Measurements from ENCODE around the gene MYO15B.

MYO15B gene

DNA sequence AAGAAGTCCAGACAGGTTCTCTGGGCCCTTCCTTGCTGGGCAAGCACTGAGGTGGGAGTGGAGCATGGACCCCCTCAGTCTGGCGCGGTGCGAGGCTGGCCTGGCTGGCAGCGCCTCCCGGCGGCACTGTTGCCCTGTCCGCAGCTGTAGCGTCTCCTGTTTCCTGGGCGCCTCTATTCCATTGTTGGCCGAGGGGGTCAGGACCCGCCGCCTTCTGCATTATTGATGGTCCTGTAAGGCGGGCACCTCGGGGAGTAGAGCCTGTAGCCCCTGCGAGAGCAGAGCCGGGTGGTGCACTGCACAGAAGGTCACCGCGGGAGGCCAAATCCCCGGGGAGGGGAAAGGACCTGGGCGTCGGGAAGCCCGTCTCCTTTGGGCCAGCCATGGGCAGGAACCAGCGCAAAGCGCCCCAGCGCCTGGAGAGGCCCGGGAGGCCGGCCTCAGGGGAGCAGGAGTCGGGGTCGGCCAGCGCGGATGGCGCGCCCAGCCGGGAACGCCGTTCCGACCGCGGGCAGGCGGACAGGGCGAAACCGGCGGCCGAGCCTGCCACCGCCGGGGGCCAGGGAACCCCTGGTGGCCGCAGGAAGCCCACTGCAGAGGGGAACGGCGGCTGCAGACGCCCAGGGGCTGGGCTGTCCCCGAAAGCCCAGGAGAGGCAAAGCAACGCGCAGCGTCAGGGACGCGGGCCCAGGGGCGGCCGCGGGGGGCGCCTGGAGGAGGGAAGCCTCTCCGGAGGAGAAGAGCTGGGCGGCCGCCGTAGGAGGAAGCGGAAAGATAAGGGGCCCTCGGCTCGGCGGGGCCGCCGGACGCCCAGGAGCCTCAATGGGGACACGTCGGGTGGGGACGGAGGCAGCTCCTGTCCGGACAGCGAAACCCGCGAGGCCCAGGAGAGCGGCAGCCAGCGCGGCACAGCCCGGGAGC is at the start of gene MYO15B:
MYO15B (plus strand) TSS at position 126 of the 921 bp plus-strand sequence; CDS start at position 384, 258 bp downstream.
- peak within 1 kb of the TSS; percentile 35 for H3K4me3 ChIP-seq (ENCODE audit: control insufficient read depth, low read depth, low read length)
- TF ChIP-seq, protein P1, sequence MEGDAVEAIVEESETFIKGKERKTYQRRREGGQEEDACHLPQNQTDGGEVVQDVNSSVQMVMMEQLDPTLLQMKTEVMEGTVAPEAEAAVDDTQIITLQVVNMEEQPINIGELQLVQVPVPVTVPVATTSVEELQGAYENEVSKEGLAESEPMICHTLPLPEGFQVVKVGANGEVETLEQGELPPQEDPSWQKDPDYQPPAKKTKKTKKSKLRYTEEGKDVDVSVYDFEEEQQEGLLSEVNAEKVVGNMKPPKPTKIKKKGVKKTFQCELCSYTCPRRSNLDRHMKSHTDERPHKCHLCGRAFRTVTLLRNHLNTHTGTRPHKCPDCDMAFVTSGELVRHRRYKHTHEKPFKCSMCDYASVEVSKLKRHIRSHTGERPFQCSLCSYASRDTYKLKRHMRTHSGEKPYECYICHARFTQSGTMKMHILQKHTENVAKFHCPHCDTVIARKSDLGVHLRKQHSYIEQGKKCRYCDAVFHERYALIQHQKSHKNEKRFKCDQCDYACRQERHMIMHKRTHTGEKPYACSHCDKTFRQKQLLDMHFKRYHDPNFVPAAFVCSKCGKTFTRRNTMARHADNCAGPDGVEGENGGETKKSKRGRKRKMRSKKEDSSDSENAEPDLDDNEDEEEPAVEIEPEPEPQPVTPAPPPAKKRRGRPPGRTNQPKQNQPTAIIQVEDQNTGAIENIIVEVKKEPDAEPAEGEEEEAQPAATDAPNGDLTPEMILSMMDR (IDR thresholded peaks at IDR 0.05; ENCODE audit: control insufficient read depth, insufficient read depth, low read depth, low read length, missing control alignments) = peak; percentile 9
- DNase-seq (ENCODE audit: low read depth) = no peak

DNA sequence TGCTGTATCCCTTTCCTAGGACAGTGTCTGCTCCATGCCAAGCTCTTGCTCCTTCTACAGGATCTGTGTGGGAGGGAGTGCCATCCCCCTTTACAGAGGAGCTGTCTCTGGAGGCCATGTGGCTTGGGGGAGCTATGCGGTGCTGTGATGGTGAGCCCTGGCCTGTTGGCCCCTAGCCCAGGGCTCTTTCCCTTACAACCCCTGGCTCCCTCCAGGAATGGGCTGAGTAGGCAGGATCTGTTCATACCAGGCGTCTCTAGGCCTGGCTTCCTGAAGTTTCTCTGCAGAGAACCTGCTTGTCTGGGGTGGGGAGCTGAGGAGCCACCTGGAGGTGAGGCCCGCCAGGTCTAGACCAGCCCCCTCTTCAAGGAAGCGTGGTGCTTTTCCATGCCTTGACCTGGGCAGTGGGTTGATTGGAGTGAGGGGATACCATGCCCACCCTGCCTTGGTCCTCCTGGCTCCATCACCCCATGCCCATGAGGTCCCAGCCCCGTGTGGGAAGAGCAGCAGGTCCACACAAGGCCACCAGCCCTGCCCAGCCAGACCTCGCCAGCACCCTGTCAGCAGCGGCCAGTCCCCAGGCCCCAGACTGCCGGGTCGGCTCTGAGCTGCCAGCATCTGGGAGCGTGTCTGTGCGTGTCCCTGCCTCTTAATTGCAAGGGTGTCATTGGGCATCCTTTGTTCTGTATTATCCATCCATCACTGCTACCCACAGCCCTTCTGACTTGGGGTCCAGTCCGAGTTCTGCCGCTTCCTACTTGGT is 47.5 kb upstream of the MYO15B start:
- no peak for DNase-seq (ENCODE audit: low read depth)

DNA sequence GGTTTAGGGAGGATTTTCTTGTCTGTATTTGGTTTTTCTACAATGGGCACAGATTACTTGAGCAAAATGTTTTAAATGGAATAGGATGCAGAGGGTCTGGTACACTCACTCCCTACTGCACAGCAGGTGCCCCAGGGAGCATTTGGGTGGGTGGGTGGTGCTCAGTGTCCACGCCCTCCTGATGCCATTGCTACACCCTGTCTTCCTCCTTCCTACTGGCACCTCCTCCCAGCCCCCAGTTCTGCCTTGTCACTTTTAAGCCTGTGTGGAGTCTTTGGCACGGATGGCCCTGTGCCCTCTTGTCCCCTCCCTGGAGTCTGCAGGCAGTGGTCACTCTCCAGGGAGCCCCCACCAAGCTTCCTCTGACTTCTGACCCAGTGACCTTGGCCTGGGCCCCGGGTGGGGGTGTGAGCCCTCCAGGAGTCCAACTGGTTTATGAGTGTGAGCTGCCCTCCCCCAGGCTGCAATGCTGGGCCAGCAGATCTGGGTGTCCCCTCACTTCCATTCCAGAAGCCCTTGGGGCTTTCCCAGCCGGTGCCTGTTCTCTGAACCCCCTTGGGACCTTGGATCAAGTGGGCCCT is 46.6 kb upstream of the MYO15B start:
- DNase-seq (ENCODE audit: low read depth) = no peak
- H3K4me3 ChIP-seq (ENCODE audit: control insufficient read depth, low read depth, low read length) = no peak overlapping the region
- TF ChIP-seq, protein P1 (IDR thresholded peaks at IDR 0.05; ENCODE audit: control insufficient read depth, insufficient read depth, low read depth, low read length, missing control alignments) = no peak

More for the DNA sequence above, 47.5 kb upstream of the MYO15B start:
- H3K4me3 ChIP-seq (ENCODE audit: control insufficient read depth, low read depth, low read length) = no peak overlapping the region
- TF ChIP-seq, protein P1 (IDR thresholded peaks at IDR 0.05; ENCODE audit: control insufficient read depth, insufficient read depth, low read depth, low read length, missing control alignments) = no peak

DNA sequence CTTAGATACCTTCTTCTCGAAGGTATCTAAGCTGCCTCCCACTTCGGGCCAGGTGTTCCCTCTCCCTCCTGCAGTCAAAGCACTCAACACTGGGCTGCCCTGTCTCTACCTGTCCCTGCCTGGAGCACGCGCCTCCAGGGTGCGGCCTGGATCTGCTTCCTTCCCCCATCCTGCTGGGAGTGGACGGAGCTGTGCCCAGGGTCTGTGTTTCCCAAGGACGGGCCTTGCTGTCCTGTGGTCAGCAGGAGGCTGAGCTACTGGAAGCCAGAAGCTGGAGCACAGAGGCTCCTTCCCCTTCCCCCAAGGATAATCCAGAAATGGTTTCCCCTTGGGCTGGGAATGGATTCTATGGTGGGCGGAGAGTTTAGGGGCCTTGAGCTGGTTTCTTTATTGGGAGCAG is 45.4 kb upstream of the MYO15B start:
- TF ChIP-seq, protein P1 (IDR thresholded peaks at IDR 0.05; ENCODE audit: control insufficient read depth, insufficient read depth, low read depth, low read length, missing control alignments) = no peak
- no peak overlapping the region for H3K4me3 ChIP-seq (ENCODE audit: control insufficient read depth, low read depth, low read length)
- DNase-seq (ENCODE audit: low read depth) = no peak

DNA sequence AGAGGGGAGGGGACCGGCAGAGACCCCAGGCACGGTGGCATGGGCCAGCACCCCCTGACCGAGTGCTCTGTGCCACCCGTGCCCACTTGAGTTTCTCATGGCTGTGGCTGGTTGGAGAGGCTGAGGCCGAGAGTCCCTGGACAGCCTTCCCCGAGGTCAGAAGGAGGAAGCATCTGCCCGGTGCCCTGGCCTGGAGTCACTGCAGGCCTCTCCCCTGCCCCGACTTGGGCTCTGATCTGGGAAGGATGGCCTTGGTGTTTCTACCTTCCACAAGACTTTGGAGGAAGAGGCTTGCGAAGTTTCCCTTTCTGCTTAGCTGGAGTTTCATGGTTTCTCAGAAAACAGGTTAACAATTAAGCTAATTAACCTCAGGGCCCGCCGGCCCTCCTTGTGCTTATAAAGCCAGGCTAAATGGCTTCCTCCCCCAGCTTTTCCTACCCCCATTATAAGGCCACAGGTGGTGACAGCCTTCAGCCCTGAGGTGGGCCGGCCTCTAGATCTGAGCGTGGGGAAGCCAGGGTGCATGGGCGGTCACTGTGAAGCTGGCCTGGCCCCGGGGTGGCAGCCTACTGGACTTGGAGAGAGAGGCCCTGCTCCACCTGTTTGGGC is 44.8 kb upstream of the MYO15B start:
- H3K4me3 ChIP-seq (ENCODE audit: control insufficient read depth, low read depth, low read length) = no peak overlapping the region
- DNase-seq (ENCODE audit: low read depth) = no peak
- TF ChIP-seq, protein P1 (IDR thresholded peaks at IDR 0.05; ENCODE audit: control insufficient read depth, insufficient read depth, low read depth, low read length, missing control alignments) = no peak

DNA sequence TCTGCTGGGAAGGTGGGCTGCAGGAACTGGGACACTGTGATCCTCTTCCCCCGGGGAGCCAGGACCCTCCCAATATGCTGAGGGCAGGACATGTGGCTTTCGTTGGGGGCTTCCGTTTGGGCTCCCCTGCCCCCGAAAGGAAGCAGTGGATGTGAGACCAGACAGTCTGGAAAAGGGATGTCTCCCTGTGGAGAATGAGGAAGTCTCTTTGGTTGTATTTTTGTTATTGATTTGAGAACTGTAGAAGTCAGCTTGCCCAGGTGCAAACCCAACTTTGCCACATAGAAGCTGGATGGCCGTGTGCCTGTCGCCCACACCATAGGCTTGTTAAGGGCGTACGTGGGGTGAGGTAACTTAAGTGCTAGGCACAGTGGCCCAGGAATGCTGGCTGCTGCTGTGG is 43.4 kb upstream of the MYO15B start:
- H3K4me3 ChIP-seq (ENCODE audit: control insufficient read depth, low read depth, low read length) = no peak overlapping the region
- TF ChIP-seq, protein P1 (IDR thresholded peaks at IDR 0.05; ENCODE audit: control insufficient read depth, insufficient read depth, low read depth, low read length, missing control alignments) = no peak
- DNase-seq (ENCODE audit: low read depth) = no peak

All from AG09309 (cell line).